ENCODE results near the gene LCORL. TPM values are rescaled to one million over a fixed set of nuclear protein-coding genes. Genes with fewer than 3 reads are reported as not detected.
"Not testable (repeated sequence)": the region's sequence is repeated elsewhere in the genome, so short reads cannot be mapped to it uniquely, and the experiment has no call there.

Gene LCORL
- polyA plus RNA-seq, 3 donors = 22.0 to 28.9 (median 28.5) TPM

DNA sequence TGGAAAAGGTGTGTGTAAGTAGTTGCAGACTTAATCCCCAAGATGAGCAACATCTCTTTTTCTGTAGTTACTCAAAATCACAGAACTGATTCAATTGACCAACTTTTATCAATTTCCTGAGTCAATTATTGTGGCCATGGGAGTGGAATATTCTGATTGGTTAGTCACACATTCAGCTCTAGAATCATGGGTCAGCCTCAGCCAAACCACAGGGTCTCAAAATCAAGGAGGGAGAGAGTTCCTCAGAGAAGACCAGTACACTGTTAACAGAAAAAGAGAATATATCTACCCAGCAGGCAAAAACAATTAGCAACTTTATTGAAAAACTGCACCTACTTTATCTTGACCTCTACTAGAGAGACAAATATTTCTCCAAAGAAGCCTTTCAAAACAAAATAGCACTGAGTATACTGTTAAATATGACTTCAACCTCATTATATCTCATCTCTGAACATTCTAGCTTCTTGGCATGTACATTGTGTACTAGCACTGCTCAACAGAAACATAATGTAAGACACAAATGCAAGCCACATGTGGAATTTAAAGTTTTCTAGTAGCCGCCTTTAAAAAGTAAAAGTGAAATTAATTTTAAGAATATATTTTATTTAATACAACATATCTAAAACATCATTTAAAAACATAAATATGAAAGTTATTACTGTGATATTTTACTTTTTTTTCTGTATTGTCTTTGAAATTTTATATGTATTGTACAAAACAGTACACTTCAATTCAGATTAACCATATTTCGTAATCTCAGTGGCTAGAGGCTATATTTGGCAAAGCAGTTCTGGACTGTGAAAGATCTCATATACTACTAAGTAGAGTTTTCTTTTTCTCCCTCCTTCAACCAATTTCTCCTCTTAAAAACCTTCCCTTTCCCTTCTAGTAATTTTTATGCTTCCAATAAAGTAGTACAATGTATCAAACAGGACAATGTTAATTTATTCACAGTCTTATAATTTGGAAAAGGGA lies 11.8 kb upstream of the LCORL start:
- DNase-seq (ENCODE audit: extremely low read depth in 1 of 11, low read depth in 9 of 11, low spot score in 4 of 11) = no peak

DNA sequence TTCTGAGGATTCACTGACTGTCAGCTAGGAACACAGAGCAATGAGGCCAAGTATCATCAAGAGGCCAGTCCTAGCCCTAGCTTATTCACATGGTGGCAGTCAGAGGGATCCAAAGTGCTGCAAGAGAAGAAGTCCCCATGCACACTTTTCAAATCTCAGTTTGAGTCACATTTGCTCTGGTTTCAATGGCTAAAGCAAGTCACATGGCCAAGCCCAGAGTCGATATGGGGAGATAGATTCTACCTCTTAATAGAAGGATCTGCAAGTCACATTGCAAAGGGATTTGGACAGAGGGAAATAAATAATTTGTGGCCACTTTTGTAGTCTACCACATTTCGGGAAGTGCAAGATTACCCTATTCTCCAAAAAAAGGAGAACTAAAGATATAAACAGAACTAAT lies 3.7 kb upstream of the LCORL start:
- no peak for DNase-seq (ENCODE audit: extremely low read depth in 1 of 11, low read depth in 9 of 11, low spot score in 4 of 11)

DNA sequence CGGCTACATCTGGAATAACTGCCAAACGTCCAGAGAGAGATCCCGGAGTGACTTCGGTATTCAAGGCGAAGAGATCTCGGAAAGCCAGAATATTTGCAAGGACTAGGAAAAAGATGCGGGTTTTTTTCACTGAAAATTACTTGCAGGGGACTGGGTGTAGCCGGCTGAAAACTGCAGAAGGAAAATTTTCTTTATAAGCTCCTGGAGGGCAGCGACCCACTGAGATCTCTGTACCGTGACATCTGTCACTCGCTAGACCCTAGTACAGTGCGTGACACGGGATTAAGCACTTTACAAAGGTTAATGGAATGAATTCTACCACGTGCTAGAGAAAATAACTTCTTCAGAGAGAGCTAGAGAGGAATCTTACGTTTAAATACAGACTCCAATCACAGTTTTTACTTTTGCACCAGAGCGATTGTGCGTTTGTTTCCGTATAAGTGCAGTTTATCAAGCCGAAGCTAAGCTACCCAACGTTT lies 1.1 kb upstream of the LCORL start:
- peak in 3 of 11 donors; percentile 1 to 11 (median 9) for DNase-seq (ENCODE audit: extremely low read depth in 1 of 11, low read depth in 9 of 11, low spot score in 4 of 11)

DNA sequence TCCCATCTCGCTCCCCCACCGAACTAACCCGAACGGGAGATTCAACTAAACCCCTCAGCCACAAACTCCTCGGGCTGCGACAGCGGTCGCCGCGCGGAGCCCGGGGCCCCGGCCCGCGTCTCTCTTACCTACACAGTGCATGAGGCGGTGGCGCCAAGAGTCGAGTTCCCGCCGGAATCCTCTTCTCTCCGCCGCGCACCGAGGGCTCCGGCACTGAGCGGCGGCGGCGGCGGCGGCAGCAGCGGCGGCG lies 160 bp downstream of the LCORL start:
- DNase-seq (ENCODE audit: extremely low read depth in 1 of 11, low read depth in 9 of 11, low spot score in 4 of 11) = peak in 1 of 11 donors; percentile 33

DNA sequence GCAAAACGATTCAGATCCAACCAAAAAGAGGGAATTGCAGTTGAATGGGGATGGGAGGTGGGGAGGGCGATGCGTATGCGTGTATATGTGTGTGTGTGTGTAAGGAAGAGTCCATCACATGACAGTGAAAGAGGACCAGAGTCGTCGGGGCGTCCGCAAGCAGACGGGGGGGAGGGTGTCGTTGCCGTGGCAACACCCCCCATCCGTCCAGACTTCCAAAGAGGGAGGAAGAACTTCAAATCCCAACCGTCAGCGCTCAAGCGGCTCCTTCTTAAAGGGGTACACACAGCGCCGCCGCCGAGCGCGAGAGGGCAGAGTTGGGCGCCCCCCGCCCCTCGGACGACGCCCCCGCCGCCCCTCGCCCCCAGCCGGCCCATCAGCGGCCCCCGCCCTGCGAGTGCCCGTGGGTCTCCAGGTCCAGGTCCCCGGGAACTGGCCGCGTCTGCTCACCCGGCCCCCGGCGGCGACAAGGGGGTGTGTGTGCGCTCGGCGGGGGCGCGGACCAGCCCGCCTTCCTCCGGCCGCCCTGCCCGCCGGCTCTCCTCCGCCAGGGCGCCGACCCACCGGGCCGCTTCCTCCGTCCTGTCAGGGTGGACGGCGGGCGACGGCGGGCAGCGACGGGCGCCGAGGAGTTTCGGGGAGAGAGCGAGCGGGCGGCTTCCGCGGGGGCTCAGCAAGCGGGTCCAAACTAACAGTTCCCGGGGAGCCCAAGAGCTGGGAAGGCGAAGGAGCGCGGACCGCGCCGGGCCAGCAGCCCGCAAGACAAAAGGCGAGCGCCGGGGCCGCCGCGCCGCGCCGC lies 685 bp downstream of the LCORL start:
- DNase-seq (ENCODE audit: extremely low read depth in 1 of 11, low read depth in 9 of 11, low spot score in 4 of 11) = peak in 10 of 11 donors; percentile 48 to 80 (median 71)

DNA sequence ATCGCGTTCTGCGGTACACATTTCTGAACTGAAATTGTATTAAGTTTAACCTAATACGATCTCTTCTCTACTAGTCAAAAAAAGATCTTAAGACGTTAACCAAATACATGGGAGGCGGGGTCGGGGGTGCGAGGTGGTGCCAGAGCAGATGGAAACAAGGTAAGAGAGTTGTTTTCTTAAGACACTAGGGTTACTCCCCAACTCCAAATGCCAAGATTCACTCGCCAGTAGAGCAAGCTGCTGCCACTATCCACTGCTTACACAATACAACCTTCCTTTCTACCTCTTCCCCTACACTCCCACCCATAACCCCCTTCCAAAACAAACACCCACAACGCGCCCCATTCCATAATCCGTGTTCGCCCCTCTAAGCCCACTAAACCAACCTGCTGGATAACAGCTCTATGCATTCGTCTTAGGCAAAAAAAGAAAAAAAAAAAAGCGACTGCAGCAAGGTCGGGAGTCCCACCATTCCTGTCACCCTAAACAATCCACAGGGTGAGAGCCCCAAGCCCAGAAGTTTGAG lies 1.3 kb downstream of the LCORL start:
- DNase-seq (ENCODE audit: extremely low read depth in 1 of 11, low read depth in 9 of 11, low spot score in 4 of 11) = no peak

DNA sequence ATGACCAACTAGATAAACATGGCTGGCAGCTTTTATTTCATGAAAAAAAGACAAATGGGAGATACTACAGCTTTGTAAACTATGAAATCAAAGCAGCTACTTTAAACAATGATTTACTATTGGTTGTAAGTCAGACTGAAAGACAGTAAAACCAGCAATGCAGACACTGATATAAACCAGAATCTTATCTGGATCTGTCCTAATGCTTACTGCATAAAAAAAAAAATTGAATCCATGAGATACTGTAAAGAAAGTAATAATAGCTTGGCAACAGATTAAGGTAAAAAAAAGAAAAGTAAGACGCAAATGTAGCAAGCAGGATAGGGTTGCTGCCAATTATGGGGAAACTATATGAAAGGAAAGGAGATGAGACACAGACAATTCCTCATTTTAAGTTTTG lies 7.3 kb downstream of the LCORL start:
- DNase-seq (ENCODE audit: extremely low read depth in 1 of 11, low read depth in 9 of 11, low spot score in 4 of 11) = no peak

DNA sequence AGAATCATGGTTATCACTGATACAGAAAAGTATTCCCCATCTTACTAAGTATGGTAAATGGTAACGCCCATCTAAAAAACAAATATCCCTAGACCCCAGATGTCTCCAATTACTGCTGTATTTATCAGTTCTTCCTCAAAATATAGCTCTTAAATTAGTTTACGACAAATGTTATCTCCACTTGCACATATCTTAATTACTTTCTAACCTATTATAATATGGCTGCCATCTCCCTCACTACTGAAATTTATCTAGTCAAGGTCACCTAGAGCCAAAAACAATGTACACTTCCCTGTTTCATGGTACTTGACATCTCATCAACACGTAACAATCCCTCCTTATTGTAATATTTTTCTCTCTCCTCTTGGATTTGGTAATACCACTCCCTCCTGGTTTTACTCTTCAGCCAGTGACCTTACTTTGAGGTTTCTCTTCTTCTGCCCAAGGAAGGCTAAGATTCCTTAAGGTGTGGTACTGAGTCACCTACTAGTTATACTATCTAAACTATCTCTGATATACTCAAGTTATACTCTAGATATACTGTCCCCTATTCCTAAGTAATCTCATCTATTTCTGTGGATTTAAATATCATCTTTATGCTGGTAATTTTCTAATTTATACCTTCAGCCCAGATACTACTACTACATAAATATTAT lies 8.6 kb downstream of the LCORL start:
- no peak for DNase-seq (ENCODE audit: extremely low read depth in 1 of 11, low read depth in 9 of 11, low spot score in 4 of 11)

DNA sequence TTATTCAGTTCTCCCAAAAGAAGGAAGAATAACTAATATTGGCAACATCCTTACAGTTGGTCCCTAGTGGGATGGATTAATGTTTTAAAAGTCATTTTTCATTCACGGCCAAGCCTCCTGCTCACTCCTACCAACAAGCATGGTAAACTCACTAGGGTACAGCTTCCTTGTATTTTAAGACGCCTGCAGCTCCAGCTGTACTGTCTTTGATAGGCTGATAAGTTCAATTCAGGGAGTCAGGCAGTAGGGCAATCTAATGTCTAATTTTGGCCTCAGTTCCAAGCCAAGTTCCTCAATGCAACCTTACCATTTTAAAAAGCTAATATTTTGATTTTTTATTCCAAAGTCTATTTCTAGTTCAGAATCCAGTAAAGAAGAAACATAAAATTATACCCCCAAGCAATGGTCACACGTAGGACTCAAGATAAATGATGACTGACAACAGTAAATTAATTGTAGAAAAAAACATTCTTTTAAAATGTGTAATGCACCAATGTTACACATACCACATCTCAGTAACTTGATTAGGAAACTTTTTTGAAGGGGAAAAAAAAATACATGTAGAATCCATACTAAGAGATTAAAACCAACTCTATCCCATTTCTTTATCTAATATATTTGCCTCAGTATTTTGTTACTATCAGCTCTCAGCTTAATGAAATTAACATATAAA lies 9.3 kb downstream of the LCORL start:
- DNase-seq (ENCODE audit: extremely low read depth in 1 of 11, low read depth in 9 of 11, low spot score in 4 of 11) = no peak

DNA sequence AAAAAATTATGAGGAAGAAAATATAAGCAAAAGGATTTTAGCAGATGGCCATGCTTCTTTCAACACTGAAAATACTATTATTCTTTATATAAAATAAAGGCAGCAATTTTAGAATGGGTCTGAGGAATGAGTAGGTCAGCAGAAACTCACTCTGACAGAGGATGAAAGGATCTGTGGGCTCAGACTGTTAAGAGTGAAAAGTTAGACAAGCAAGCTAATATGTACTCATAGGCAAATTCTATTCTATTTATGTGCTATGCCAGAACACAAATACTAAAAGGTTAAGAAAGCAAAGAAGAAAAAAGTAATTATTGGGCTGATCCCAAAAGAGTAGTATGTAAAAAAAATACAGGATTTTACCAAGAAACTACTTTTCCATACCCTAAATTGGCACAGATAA lies 13.9 kb downstream of the LCORL start:
- DNase-seq (ENCODE audit: extremely low read depth in 1 of 11, low read depth in 9 of 11, low spot score in 4 of 11) = no peak

DNA sequence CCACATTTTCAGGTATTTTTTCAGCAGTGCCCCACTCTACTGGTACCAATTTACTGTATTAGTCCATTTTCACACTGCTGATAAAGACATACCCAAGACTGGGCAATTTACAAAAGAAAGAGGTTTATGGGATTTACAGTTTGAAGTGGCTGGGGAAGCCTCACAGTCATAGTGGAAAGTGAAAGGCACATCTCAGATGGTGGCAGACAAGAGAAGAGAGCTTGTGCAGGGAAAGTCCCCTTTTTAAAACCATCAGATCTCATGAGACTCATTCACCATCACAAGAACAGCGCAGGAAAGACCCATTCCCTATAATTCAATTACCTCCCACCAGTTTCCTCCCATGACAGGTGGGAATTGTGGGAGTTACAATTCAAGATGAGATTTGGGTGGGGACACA lies 15.1 kb downstream of the LCORL start:
- DNase-seq (ENCODE audit: extremely low read depth in 1 of 11, low read depth in 9 of 11, low spot score in 4 of 11) = not testable (repeated sequence)

DNA sequence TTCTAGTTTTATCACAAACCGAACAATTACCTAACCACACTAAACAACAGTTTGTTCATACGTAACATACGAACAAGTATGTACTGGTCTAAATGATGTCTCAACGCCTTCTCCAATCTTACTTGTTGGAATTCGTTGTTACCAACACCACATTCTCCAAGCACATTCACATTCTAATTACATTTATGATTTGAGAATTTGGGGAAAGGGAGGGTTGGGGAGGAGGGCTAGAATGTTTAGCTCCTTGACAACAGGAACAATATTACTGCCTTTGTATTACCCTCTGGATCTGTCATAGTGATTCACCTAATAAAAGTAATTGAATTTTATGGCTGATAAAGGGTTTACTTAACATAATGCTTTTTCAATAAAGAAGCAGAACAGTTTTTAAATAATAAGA lies 24.4 kb downstream of the LCORL start:
- no peak for DNase-seq (ENCODE audit: extremely low read depth in 1 of 11, low read depth in 9 of 11, low spot score in 4 of 11)

DNA sequence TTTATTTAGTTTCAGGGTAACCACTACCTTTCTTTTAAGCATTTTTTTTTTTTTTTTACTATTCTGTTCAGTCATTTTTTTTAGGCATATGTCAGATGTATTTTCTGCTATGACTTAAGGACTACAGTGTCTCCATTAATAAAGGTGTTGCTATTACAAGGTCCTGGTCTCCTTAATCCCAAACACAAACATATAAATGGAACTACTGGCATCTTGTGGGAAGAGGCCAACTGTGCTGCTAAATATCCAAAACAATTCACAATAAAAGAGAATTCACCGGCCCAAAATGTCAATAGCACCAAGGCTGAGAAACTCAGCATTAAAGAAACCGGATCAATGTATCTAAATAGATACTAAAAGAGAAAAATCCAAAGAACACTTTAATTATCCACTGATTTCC lies 26.4 kb downstream of the LCORL start:
- no peak for DNase-seq (ENCODE audit: extremely low read depth in 1 of 11, low read depth in 9 of 11, low spot score in 4 of 11)

DNA sequence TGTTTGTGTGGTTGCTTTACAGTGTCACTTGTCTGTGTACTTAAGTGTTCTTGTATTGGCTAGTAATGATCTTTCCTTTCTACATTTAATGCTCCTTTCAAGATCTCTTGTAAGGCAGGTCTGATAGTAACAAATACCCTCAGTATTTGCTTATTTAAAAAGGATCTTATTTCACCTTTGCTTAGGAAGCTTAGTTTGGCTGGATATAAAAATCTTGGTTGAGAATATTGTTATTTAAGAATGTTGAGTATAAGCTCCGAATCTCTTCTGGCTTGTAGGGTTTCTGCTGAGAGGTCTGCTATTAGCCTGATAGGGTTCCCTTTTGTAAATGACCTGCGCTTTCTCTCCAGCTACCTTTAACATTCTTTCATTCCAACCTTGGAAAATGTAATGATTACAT lies 35.7 kb downstream of the LCORL start:
- DNase-seq (ENCODE audit: extremely low read depth in 1 of 11, low read depth in 9 of 11, low spot score in 4 of 11) = no peak

DNA sequence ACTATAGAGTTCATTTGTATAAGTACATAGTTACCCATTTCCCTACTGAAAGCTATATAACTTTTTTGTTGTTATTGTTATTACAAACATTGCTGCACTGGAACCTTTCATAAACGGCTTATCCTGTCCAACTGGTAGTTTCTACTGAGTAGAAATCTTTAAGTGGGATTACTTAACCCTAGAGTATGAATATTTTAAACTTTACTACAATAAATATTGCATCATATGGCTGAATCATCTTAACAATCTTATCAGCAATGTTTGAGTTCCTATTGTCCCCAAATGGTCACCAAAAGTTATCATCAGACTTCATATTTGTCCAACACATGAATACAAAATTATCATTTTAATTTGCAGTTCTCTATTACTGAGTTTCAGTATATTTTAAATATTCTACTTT lies 40.5 kb downstream of the LCORL start:
- no peak for DNase-seq (ENCODE audit: extremely low read depth in 1 of 11, low read depth in 9 of 11, low spot score in 4 of 11)

DNA sequence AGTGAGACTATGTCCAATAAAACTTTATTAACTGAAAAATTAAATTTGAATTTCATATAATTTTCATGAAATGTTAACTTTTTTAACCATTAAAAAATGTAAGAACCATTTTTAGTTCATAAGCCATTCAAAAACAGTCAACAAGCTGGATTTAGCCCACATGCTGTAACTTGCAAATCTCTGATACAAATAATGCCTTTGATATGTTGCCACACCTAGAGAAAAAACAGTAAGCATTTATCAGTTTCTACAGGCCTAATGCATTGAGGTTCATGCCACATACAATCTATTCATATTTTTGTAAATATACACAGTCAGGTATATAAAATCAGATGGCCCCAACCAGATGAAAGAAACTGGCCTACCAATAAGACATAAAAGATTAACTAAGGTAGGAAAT lies 52.8 kb downstream of the LCORL start:
- DNase-seq (ENCODE audit: extremely low read depth in 1 of 11, low read depth in 9 of 11, low spot score in 4 of 11) = no peak

DNA sequence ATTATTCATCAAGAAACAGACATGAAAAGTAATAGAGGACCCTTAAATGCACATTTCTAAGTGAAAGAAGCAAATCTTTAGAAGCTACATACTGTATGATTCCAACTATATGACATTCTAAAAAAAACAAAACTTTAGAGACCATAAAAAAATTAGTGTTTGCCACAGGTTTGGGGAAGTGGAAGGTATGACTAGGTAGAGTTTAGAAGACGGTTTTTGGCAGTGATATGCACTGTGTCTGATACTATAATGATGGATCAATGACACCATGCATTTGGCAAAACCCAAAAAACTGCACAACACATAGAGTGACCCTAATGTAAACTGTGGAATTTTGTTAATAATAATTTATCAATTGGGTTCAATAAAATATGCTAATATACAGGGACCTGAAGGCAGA lies 54.5 kb downstream of the LCORL start:
- no peak for DNase-seq (ENCODE audit: extremely low read depth in 1 of 11, low read depth in 9 of 11, low spot score in 4 of 11)

DNA sequence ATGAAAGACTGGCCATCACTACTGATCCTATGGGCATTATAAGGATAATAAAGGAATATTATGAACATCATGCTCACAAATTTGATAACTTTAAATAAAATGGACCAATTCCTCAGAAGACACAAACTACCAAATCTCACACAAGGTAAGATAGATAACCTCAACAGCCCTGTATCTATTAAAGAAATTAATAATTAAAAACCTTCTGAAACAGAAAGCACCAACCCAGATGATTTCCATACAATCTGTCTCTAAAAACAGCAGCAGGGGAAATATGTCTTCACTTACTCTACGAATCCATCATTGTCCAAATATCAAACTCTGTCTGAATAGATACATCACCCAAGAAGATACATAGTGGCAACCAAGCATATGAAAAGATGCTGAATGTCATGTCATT lies 55.2 kb downstream of the LCORL start:
- no peak for DNase-seq (ENCODE audit: extremely low read depth in 1 of 11, low read depth in 9 of 11, low spot score in 4 of 11)

DNA sequence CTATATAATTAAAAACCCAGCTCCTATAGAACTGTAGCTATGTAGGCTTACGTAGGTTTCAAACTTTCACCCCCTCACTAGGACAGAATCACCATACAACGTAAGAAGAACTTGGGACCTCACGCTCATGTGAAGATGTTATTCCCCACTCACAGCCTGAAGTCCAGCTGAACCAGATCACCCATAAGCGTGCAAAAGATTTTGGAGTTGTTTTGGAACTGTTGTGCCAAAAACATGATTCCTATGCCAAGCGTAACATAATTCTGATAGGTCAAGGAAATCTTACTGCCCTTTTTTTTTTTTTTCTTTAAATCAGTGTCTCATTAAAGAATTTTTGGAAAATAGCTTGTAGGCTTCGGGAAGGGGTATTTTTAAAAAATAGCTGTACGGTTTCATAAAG lies 57.0 kb downstream of the LCORL start:
- no peak for DNase-seq (ENCODE audit: extremely low read depth in 1 of 11, low read depth in 9 of 11, low spot score in 4 of 11)

All from renal cortex interstitium (tissue), 11 donors.